ENCODE results near the gene CNR2. TPM values are rescaled to one million over a fixed set of nuclear protein-coding genes. Genes with fewer than 3 reads are reported as not detected.
A peak's percentile ranks its signal among the peaks of the same experiment; 100 is the strongest.

The CNR2 gene
- polyA plus RNA-seq, 1 of the 3 experiments (the other 2 are of a cell fraction): not detected

DNA sequence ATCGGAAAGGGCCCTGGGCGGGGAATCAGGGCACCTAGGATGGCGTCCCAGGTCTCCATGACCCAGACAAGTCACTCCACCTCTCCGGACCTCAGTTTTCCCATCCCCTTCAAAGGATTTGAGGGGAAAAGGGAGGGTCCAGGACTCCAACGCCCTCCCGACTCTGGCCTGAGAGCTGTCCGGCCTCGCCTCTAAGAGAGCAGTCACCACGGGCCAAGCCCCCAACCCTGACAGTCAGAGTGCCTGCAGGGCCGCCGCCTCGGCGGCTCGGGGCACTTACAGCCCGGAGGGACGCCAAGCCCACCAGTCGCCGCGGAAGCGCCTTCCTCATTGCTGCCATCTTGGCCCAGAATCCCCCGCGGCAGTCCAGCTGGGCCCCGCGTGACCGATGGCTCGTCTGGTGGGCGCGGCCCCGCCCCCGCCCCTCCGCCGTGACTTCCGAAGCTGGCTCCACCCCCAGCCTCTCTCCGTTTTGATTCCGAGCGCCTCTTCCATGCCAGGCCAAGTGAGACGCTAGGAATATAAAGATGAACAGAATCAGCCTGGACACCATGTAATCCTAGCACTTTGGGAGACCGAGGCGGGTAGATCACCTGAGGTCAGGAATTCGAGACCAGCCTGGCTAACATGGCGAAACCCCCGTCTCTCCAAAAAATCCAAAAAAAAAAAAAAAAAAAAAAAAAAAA, 87.9 kb downstream of the CNR2 start, which contains the start of gene HMGCL (continued):
- TF ChIP-seq TEAD4 (IDR thresholded peaks at IDR 0.05; ENCODE audit: borderline replicate concordance, insufficient read depth) (no peak), NRF1 (IDR thresholded peaks at IDR 0.05; ENCODE audit: low read depth, low read length) (no peak), YY1 (IDR thresholded peaks at IDR 0.05; ENCODE audit: low read depth) (peak; percentile 96), EP300 (IDR thresholded peaks at IDR 0.05; ENCODE audit: borderline replicate concordance in 1 of 2, low read depth in 1 of 2, low read length in 1 of 2) (0 out of 4 replicates have a peak, but pooled peaks of 1 of the 2 experiments have one; percentile 6), RXRA (IDR thresholded peaks at IDR 0.05; ENCODE audit: borderline replicate concordance, low read depth) (no peak), GABPA (IDR thresholded peaks at IDR 0.05; ENCODE audit: low read depth) (no peak; the same call in 1 of the 2 replicates)
- TF ChIP-seq, protein P1, sequence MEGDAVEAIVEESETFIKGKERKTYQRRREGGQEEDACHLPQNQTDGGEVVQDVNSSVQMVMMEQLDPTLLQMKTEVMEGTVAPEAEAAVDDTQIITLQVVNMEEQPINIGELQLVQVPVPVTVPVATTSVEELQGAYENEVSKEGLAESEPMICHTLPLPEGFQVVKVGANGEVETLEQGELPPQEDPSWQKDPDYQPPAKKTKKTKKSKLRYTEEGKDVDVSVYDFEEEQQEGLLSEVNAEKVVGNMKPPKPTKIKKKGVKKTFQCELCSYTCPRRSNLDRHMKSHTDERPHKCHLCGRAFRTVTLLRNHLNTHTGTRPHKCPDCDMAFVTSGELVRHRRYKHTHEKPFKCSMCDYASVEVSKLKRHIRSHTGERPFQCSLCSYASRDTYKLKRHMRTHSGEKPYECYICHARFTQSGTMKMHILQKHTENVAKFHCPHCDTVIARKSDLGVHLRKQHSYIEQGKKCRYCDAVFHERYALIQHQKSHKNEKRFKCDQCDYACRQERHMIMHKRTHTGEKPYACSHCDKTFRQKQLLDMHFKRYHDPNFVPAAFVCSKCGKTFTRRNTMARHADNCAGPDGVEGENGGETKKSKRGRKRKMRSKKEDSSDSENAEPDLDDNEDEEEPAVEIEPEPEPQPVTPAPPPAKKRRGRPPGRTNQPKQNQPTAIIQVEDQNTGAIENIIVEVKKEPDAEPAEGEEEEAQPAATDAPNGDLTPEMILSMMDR (IDR thresholded peaks at IDR 0.05): no peak
- TF ChIP-seq, protein P2, sequence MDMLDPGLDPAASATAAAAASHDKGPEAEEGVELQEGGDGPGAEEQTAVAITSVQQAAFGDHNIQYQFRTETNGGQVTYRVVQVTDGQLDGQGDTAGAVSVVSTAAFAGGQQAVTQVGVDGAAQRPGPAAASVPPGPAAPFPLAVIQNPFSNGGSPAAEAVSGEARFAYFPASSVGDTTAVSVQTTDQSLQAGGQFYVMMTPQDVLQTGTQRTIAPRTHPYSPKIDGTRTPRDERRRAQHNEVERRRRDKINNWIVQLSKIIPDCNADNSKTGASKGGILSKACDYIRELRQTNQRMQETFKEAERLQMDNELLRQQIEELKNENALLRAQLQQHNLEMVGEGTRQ (IDR thresholded peaks at IDR 0.05; ENCODE audit: borderline replicate concordance, low read depth, low read length): no peak; the same call in none of the 2 replicates

DNA sequence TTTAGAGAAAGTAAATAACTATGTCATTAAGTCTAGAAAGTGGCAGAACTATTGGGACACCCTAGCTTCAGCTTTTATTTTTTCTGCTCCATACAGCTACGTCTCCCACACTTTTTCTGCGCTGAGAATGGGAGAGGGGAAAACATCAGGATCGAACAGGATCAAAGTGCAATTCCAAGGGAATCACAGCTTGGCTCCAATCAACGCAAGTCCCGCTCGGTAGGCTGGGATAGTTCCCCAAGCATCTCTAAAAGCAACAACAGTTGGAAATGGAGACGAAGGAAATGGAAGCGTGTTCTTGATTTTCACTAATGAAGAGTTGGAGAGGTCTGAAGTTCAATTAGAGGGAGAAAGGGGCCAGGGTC, 88.5 kb downstream of the CNR2 start:
- peaks cover 17% of the 10 kb centered on the region; the same call in 1 of the 2 replicates for H3K79me2 ChIP-seq (ENCODE audit: insufficient read depth)
- no peak for DNase-seq
- peak overlapping the region; percentile 92 for H2AFZ ChIP-seq (ENCODE audit: low read depth)
- no peak for TF ChIP-seq EP300 (IDR thresholded peaks at IDR 0.05; ENCODE audit: borderline replicate concordance in 1 of 2, low read depth in 1 of 2, low read length in 1 of 2)
- TF ChIP-seq, protein P2 (IDR thresholded peaks at IDR 0.05; ENCODE audit: borderline replicate concordance, low read depth, low read length): no peak
- TF ChIP-seq, protein P3, sequence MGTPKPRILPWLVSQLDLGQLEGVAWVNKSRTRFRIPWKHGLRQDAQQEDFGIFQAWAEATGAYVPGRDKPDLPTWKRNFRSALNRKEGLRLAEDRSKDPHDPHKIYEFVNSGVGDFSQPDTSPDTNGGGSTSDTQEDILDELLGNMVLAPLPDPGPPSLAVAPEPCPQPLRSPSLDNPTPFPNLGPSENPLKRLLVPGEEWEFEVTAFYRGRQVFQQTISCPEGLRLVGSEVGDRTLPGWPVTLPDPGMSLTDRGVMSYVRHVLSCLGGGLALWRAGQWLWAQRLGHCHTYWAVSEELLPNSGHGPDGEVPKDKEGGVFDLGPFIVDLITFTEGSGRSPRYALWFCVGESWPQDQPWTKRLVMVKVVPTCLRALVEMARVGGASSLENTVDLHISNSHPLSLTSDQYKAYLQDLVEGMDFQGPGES (IDR thresholded peaks at IDR 0.05; ENCODE audit: low read depth, low read length): no peak
- TF ChIP-seq FOSL2 (IDR thresholded peaks at IDR 0.05; ENCODE audit: borderline replicate concordance, low read depth): no peak
- no peak for TF ChIP-seq FOXJ3 (CRISPR knock-in tag; IDR thresholded peaks at IDR 0.05)
- TF ChIP-seq RFX5 (IDR thresholded peaks at IDR 0.05; ENCODE audit: low read length): no peak
- TF ChIP-seq, protein P4, sequence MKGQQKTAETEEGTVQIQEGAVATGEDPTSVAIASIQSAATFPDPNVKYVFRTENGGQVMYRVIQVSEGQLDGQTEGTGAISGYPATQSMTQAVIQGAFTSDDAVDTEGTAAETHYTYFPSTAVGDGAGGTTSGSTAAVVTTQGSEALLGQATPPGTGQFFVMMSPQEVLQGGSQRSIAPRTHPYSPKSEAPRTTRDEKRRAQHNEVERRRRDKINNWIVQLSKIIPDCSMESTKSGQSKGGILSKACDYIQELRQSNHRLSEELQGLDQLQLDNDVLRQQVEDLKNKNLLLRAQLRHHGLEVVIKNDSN (IDR thresholded peaks at IDR 0.05; ENCODE audit: borderline replicate concordance, low read depth): no peak
- TF ChIP-seq EZH2phosphoT487 (IDR thresholded peaks at IDR 0.05; ENCODE audit: borderline replicate concordance, low read depth): no peak
- no peak for TF ChIP-seq SIN3A (IDR thresholded peaks at IDR 0.05; ENCODE audit: borderline replicate concordance, low read depth, low read length)
- TF ChIP-seq CHD2 (IDR thresholded peaks at IDR 0.05; ENCODE audit: low read length, partially characterized antibody): no peak
- TF ChIP-seq, protein P5, sequence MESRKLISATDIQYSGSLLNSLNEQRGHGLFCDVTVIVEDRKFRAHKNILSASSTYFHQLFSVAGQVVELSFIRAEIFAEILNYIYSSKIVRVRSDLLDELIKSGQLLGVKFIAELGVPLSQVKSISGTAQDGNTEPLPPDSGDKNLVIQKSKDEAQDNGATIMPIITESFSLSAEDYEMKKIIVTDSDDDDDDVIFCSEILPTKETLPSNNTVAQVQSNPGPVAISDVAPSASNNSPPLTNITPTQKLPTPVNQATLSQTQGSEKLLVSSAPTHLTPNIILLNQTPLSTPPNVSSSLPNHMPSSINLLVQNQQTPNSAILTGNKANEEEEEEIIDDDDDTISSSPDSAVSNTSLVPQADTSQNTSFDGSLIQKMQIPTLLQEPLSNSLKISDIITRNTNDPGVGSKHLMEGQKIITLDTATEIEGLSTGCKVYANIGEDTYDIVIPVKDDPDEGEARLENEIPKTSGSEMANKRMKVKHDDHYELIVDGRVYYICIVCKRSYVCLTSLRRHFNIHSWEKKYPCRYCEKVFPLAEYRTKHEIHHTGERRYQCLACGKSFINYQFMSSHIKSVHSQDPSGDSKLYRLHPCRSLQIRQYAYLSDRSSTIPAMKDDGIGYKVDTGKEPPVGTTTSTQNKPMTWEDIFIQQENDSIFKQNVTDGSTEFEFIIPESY (IDR thresholded peaks at IDR 0.05; ENCODE audit: borderline replicate concordance, low read depth): no peak
- CTCF ChIA-PET: interaction anchor here (1.0 to 3.1 kb wide), 9 partner anchors 8 to 204 kb away, joined by 3 to 17 read pairs (median 4); partner anchors contain the start of gene FUCA1
- POLR2A ChIA-PET: interaction anchor here (0.6 to 1.6 kb wide), 8 partner anchors 19 to 92 kb away, joined by 3 to 7 read pairs (median 4); partner anchors contain the start of genes ELOA and GALE
- peak overlapping the region; percentile 82 to 85 for H3K27ac ChIP-seq (ENCODE audit: low read depth in 2 of 2, low read length in 1 of 2)
- WGBS (ENCODE audit: low lambda C conversion rate): 4% methylated on average over 8 of the region's 8 CpGs
- no peaks in the 10 kb centered on the region for H3K9me3 ChIP-seq
- H3K36me3 ChIP-seq (replicated peaks in 1 of 2; ENCODE audit: control insufficient read depth in 1 of 2, insufficient read depth in 2 of 2, low read length in 1 of 2): no peaks in the 10 kb centered on the region
- H3K9me2 ChIP-seq: no peaks in the 10 kb centered on the region
- peak overlapping the region; percentile 90 for H3K4me2 ChIP-seq
- peak overlapping the region; percentile 97 for H3K9ac ChIP-seq
- no peaks in the 10 kb centered on the region for H4K20me1 ChIP-seq (ENCODE audit: insufficient read depth)
- no peaks in the 10 kb centered on the region for H3F3A ChIP-seq (replicated peaks; ENCODE audit: insufficient read depth)
- peak overlapping the region; percentile 84 to 95 for H3K4me3 ChIP-seq (ENCODE audit: low read depth in 2 of 2, low read length in 1 of 2)
- H3K27me3 ChIP-seq (ENCODE audit: insufficient read depth): no peaks in the 10 kb centered on the region
- H3K4me1 ChIP-seq (ENCODE audit: control insufficient read depth in 1 of 2, insufficient read depth in 2 of 2, low read depth in 1 of 2, low read length in 1 of 2): peaks cover 2 to 8% of the 10 kb centered on the region in 2 experiments; a peak in 2 of 4 replicates
